ENCODE measurements around the gene CTXND2.
"Not testable (repeated sequence)": the region's sequence is repeated elsewhere in the genome, so short reads cannot be mapped to it uniquely, and the experiment has no call there.

Gene CTXND2

DNA sequence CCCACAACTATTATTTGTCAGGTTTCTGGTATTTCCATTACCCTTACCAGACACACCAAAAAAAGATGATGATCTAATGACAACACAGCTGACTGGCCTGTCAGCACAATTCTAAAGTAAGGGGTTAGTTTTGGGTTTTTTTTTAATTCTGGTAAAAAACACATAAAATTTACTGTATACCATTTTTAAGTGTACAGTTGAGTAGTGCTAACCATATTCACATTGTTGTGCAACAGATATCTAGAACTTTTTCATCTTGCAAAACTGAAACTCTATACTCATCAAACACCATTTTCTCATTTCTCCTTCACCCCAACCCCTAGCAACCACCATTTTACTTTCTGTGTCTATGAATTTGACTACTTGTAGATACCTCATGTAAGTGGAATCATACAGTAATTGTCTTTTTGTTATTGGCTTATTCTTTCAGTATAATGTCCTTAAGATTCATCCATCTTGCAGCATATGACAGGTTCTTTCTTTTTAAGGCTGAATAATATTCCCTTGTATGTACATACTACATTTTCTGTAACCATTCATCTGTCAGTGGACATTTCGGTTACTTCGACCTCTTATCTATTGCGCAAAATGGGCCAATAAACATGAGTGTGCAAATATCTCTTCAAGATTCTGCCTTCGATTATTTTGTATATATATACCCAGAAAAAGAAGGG, 40.3 kb upstream of the CTXND2 start:
- Histone ChIP-seq H3K27me3 (no peaks in the 10 kb centered on the region), H3K9me3 (no peaks in the 10 kb centered on the region), H3K36me3 (no peaks in the 10 kb centered on the region; the same call in 1 of the 2 replicates), H3K4me1 (peaks cover 3% of the 10 kb centered on the region; the same call in 1 of the 2 replicates), H3K4me3 (ENCODE audit: low read depth, low read length) (no peak overlapping the region)
- TF ChIP-seq, protein P1, sequence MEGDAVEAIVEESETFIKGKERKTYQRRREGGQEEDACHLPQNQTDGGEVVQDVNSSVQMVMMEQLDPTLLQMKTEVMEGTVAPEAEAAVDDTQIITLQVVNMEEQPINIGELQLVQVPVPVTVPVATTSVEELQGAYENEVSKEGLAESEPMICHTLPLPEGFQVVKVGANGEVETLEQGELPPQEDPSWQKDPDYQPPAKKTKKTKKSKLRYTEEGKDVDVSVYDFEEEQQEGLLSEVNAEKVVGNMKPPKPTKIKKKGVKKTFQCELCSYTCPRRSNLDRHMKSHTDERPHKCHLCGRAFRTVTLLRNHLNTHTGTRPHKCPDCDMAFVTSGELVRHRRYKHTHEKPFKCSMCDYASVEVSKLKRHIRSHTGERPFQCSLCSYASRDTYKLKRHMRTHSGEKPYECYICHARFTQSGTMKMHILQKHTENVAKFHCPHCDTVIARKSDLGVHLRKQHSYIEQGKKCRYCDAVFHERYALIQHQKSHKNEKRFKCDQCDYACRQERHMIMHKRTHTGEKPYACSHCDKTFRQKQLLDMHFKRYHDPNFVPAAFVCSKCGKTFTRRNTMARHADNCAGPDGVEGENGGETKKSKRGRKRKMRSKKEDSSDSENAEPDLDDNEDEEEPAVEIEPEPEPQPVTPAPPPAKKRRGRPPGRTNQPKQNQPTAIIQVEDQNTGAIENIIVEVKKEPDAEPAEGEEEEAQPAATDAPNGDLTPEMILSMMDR (IDR thresholded peaks at IDR 0.05; ENCODE audit: low read depth, low read length) = no peak
- DNase-seq = no peak

DNA sequence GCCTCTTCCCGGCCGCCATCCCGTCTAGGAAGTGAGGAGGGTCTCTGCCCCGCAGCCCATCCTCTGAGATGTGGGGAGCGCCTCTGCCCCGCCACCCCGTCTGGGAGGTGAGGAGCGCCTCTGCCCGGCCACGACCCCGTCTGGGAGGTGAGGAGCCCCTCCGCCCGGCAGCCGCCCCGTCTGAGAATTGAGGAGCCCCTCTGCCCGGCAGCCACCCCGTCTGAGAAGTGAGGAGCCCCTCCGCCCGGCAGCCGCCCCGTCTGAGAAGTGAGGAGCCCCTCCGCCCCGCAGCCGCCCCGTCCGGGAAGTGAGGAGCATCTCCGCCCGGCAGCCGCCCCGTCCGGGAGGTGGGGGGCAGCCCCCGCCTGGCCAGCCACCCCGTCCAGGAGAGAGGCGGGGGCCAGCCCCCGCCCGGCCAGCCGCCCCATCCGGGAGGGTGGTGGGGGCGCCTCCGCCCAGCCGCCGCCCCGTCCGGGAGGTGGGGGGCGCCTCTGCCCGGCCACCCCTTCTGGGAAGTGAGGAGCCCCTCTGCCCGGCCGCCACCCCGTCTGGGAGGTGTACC, 36.1 kb upstream of the CTXND2 start:
- H3K9me3 ChIP-seq; H3K4me3 ChIP-seq (ENCODE audit: low read depth, low read length); H3K4me1 ChIP-seq; DNase-seq; H3K36me3 ChIP-seq; H3K27me3 ChIP-seq: not testable (repeated sequence)

DNA sequence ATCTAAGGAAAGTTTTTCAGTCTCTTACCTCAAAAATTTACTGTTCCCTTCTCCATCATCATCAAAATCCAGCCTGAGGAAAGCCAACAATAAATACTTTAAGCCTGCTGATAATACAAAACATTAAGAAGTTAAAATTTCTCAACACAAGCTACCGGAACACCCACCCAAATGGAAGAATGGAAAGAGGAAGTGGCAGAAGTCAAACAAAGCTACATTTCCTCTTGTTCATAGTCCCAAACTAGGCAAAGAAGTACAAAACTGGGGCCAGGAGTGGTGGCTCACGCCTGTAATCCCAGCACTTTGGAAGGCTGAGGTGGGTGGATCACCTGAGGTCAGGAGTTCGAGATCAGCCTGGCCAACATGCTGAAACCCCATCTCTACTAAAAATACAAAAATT, 34.2 kb upstream of the CTXND2 start:
- H3K36me3 ChIP-seq; H3K9me3 ChIP-seq; H3K4me1 ChIP-seq; H3K4me3 ChIP-seq (ENCODE audit: low read depth, low read length); DNase-seq; H3K27me3 ChIP-seq: not testable (repeated sequence)

DNA sequence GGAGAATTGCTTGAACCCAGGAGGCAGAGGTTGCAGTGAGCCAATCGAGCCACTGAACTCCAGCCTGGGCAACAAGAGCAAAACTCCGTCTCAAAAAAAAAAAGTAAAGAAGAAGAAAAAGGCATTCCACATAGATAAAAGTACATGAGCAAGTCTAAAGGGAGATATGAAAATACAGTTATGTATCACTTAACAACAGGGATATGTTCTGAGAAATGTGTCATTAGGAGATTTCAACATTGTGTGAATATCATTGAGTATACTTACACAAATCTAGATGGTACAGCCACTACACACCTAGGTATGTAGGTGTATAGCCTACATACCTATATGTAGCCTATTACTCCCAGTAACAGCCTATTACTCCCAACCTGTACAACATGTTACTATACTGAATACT, 23.2 kb upstream of the CTXND2 start:
- H3K4me1 ChIP-seq = no peaks in the 10 kb centered on the region
- no peaks in the 10 kb centered on the region for H3K9me3 ChIP-seq
- TF ChIP-seq, protein P1 (IDR thresholded peaks at IDR 0.05; ENCODE audit: low read depth, low read length) = no peak
- H3K4me3 ChIP-seq (ENCODE audit: low read depth, low read length) = no peak overlapping the region
- H3K27me3 ChIP-seq = no peaks in the 10 kb centered on the region
- DNase-seq = no peak
- H3K36me3 ChIP-seq = no peaks in the 10 kb centered on the region

DNA sequence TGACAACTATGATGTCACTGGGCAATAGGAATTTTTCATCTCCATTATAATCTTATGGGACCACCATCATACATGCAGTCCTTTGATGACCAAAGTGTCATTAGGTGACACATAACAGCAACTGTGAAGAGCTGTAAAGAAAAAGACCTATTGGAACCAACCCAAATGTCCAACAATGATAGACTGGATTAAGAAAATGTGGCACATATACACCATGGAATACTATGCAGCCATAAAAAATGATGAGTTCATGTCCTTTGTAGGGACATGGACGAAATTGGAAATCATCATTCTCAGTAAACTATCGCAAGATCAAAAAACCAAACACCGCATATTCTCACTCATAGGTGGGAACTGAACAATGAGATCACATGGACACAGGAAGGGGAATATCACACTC, 22.7 kb upstream of the CTXND2 start:
- not testable (repeated sequence) for DNase-seq; H3K27me3 ChIP-seq; H3K4me3 ChIP-seq (ENCODE audit: low read depth, low read length); H3K9me3 ChIP-seq; H3K4me1 ChIP-seq; H3K36me3 ChIP-seq

DNA sequence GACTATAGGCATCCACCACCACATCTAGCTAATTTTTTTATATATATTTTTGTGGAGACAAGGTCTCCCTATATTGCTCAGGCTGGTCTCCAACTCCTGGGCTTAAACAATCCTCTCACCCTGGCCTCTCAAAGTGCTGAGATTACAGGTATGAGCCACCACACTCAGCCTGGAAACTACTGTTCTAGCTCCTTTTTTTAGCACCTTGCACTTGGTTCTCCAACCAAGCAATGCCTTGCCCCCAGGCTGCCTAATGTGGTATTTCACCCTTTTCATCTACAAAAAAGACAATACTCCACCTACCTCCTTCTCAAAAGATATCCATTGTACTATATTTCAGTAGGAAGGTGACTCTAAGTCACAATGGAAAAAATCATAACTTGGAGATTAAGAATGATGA, 17.3 kb upstream of the CTXND2 start:
- TF ChIP-seq, protein P1 (IDR thresholded peaks at IDR 0.05; ENCODE audit: low read depth, low read length) = no peak
- DNase-seq = no peak
- H3K4me3 ChIP-seq (ENCODE audit: low read depth, low read length) = no peak overlapping the region
- no peaks in the 10 kb centered on the region for H3K4me1 ChIP-seq
- peaks cover 5% of the 10 kb centered on the region for H3K36me3 ChIP-seq
- no peaks in the 10 kb centered on the region for H3K9me3 ChIP-seq
- H3K27me3 ChIP-seq = no peaks in the 10 kb centered on the region

DNA sequence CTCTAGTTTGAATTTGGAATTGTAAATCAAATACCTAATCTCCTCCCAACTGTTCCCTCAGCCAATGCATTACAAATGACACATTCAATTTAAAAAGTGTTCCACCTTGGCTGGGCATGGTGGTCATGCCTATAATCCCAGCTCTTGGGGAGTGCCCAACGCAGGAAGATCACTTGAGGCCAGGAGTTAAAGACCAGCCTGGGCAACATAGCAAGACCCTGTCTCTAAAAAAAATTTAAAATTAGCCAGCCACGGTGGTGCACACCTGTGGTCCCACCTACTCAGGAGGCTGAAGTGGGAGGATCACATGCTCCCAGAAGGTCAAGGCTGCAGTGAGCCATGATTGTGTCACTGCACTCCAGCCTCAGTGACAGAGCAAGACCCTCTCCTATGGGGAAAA, 14.4 kb upstream of the CTXND2 start:
- Histone ChIP-seq H3K27me3 (no peaks in the 10 kb centered on the region), H3K4me1 (no peaks in the 10 kb centered on the region), H3K9me3 (no peaks in the 10 kb centered on the region), H3K4me3 (ENCODE audit: low read depth, low read length) (no peak overlapping the region), H3K36me3 (peaks cover 5% of the 10 kb centered on the region)
- no peak for DNase-seq
- TF ChIP-seq, protein P1 (IDR thresholded peaks at IDR 0.05; ENCODE audit: low read depth, low read length) = no peak
